DOHH2 (cell line): Measurements from ENCODE around the gene CCNL1.

ENCODE experiments used
- CTCF ChIP-seq: fragments of 200-600 bp; sonication (generic); IDR thresholded peaks from one replicate; pipeline ENCODE4 v1.5.1; 2014; ENCODE audit warnings: antibody characterized with exemption, mild to moderate bottlenecking, low read depth, low read length; ENCODE audit not compliant: poor library complexity, severe bottlenecking
- EZH2phosphoT487 ChIP-seq: fragments of 200-600 bp; sonication (generic); IDR thresholded peaks from 2 replicates; pipeline ENCODE4 v1.6.1; 2017; ENCODE audit warnings: borderline replicate concordance, mild to moderate bottlenecking, antibody characterized with exemption, low read length, moderate library complexity, mixed read lengths

GRCh38 chr3:157117206-157117605, 42.7 kb downstream of the CCNL1 start:
- TF ChIP-seq CTCF (no peak), EZH2phosphoT487 (no peak)
